ENCODE data around the gene JARID2.

Gene JARID2

GRCh38 chr6:15449011-15449410 lies 203.1 kb downstream of the JARID2 start:
- no peak for DNase-seq

DNA sequence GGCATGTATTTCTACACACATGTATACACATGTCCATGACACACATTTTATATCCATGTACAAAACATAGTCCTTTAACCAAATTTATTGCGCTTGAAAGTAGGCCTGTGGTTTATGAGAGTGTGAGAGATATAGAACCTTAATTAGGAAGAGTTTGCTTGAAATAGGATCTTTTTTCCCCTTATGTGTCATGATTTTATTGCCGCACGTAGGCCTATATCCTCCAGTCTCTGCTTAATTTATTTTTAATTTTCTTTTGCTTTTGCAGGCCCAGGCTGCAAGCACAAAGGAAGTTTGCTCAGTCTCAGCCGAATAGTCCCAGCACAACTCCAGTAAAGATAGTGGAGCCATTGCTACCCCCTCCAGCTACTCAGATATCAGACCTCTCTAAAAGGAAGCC lies 205.9 kb downstream of the JARID2 start:
- no peak for DNase-seq

DNA sequence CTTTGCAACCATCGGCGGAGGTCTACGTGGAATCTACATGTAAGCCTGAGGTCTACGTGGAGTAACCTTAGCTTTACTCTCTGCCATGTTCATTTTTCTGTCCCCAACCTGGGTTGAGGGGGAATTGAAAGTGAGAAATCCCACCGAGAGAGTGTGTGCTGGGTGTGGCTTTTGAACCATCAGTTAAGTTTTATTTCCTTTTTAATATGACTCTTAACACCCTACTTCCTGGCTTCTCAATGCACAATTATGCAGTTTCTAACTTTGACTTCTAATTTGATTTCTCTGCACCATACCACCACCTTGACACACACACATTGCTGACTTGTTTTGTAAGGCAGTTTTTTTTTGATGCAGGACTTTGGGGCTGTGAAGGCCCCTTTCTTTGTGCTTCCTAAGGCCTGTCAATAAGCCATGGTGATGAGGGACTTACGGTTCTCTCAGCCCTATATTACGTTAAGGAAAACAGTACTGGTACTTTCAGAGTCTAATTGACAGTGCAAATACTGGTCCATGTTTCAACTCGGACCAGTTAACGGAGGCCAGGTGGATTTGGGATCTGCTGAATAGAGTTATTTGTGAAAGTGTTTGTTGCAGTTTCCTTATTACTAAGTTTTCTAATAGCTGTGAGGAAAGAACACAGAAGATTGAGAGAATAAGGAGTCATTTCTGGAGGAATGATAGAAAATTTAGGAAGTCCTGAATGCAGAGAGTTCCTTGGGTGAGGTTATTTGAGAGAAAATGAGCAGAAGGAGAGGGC lies 206.5 kb downstream of the JARID2 start:
- DNase-seq = no peak

DNA sequence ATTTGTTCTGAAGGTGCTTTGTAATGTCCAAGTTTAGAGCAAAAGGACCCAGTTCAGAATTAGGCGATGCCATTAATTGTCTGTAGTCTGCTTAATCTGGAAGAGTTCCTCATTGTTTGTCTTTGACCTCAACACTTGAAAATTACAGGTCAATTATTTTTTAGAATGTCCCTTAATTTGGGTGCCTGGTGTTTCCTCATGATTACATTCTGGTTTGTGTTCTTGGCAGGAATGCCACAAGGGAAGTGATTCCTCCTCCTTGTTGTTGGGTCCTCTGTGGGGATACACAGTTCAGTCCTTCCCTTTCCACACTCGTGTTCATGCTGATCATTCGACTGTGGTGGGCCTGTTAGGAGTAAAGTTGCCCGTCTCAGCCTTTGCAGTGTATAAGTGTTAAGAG lies 207.3 kb downstream of the JARID2 start:
- DNase-seq = no peak

DNA sequence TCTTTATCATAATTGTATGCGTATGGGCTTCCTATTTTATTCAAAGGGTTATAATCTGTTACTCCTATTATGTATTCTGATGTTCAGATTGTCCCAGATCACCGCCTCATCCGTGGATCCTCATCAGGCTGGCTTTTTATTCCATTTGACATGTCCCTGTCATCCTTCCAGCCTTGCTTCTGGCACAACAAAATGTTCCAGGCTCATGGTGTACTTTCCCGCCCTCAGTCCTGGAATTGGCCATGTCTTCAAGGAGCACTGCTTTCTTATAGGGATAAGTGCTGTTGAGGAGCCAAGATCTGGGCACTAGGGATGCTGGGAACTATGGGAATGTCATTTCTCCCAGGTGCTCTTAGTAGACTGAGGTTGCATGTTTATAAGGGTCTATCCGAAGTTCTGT lies 207.8 kb downstream of the JARID2 start:
- DNase-seq = no peak

DNA sequence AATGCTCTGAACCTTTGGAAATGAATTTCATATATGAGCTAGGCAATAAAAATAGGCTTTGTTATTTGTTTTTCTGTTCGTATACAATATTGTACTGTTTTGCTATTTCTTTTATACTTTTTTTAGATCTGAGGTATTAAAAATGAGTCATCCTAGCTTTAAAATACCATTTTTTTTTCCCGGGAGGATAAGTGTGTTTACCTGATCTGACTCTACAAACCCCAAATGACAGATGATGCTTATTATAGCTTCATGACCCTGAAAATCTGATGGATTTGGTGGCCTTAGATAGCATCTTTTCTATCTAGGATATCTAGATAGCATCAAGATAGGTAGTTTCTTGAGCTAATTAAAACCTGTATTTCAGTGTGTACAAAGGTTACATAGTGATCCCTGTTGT lies 210.6 kb downstream of the JARID2 start:
- DNase-seq = no peak

DNA sequence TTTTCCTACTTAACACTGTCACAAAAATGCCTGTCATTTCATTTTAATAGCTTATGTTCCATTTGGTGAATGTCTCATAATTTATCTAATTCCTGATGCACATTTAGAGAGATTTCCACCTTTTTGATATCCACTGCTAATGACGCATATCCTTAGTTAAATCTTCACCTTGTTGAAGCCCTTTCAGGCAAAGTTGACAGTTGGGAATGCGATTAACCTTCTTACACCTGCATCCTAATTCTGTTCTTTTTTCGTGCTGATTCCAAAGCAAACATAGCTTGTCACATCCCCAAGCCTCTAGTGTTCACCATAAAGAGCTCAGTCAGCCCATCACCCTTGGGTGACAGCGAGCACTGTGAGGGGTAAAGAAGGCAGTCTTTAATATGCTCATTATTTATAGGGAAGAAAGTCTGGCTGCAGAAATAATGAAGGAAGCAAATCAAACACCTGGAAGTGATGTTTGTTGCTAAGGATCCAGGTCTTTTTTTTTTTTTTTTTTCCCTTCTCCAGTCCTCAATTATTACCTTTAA lies 211.3 kb downstream of the JARID2 start:
- no peak for DNase-seq

DNA sequence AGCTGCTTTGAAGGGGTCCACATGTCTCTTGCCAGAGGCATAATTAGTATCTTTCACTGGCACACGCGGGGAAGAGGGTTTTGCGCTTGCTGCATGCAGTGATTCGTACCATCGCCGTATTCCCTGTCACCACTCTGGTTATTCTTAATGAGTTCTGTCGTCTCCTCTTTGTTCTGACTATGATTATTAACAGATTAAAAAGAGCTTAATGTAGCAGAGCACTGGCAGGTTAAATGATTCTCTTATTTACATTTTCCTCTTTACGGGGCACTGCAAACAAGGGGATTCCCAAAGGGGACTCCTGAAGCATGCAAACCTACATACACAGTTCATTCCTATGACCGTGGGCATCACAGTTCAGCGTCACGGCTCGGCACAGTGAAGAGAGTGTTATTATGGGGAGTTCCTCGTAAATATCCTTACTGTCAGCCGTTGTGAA lies 212.2 kb downstream of the JARID2 start:
- DNase-seq = no peak

DNA sequence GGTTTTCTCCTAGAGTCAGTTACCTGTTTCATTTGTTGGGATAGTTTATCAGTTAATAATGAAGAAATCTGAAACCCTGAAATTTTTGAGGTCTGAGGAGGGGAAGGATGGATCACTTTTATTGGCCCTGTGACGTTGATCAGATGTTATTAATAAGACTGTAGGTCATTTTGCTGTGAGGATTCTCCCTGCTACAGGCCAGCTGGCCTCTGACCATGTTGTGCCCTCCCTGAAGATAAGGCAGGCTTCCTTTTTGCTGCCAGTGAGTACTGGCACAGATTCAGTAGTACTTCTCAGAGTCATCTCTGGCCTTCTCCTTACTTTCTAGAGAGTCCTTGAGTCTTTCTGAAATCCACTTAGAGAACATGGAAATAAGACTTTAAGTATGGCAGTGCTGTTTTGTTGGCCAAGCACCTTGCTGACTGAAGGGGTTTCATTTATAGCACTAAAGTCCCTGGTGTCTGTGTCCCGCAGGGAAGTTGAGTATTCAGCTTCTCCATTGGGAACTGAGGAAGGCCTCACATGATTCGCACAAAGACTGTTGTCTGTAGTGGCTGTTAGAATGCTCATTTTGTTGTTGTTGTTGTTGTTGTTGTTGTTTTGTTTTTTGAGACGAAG lies 214.3 kb downstream of the JARID2 start:
- no peak for DNase-seq

GRCh38 chr6:15461127-15461944 lies 215.5 kb downstream of the JARID2 start:
- DNase-seq = no peak

DNA sequence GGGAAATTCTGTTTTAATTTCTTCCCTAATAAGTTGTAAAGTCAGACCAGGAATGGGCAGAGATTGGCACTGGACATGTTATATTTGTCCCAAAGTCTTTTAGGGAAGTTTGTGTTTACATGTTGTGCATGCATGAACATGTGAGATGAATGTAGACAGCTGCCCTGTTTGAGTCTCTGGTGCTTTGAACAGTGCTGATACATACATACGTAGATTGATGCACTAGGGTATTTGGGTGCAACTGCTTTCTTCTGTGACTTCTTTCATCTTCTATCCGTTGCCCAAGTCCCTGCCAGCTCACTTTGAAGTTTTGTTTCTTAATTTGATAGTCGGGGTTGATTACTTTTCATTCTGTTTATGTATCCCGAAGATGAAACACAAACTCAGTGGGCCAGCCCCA lies 216.4 kb downstream of the JARID2 start:
- DNase-seq = no peak

DNA sequence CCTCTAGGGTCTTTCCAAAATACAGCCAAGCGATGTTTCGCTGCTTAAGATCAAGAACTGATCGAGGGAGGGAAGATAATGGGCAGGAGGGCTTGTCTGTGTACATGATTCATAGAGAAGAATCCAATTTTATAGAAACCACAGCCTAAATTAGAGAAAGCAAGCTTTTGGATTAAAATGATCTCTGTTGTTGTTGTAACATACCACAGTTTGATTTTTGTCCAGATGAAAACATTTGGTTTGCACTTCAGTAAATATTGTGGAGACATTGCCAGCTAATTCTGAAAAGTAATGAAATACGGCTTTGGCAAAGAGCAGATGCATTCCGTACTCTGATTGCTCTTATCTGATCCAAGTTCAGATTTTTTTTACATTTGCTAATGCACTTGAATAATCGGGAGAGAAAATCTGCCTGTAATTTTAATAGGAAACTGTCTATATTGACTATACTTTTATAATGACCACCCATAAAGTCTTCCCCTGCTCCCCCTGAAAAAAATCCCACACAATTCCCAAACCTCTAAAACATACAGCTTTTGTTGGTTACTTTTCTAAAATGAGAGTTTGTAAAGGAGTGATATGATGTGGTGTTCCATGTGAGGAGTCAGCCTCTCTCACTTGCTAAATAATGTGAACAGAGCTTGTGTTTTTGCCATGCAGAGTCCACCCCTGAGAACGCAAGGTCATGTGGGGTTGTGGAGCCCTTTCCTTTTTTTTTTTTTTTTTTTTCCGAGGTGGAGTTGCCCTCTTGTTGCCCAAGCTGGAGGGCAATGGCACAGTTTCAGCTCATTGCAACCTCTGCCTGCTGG lies 217.1 kb downstream of the JARID2 start:
- no peak for DNase-seq

GRCh38 chr6:15464211-15464725 lies 218.4 kb downstream of the JARID2 start:
- DNase-seq = peak; percentile 56

GRCh38 chr6:15465212-15465611 lies 219.3 kb downstream of the JARID2 start:
- no peak for DNase-seq

- no peak for DNase-seq
These were observed 224.9 kb downstream of the JARID2 start for GRCh38 chr6:15470746-15471145.

DNA sequence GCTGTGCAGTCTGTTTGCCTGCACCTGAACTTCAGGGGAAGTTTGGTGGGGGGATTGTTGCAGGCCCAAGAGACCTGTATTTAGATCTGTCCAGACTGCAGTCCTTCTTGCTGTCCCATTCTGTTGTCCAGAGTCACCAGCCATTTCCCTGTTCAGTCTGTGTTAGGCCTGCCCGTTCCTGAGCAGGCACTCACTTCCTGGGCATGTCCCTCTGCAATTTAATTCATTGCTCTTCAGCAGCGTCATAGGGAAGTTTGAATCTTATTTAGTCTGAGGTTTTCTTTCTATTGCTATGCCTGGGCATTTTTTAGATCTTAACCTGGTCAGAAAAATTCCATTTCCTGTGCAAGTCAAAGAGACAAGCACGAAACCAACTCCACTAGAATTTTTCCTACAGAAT lies 226.8 kb downstream of the JARID2 start:
- DNase-seq = no peak

DNA sequence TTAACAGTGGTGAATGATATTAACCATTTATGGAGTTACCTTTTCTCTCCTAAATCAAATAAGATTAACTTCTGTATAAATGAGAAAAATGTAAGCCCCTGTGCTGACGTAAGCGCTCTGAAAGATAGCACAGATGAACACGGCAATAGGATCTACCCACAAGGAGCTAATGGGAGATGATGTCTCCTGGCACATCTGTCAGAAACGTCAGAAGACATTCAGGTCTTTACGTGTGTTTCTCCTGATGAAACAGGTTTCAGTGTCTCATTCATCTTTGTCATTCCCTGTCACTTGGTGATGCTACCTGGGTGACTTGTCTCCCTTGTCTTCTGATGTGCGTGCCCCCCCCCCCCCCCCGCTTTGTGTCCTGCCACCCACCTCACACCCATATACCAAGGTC lies 227.3 kb downstream of the JARID2 start:
- DNase-seq = no peak

DNA sequence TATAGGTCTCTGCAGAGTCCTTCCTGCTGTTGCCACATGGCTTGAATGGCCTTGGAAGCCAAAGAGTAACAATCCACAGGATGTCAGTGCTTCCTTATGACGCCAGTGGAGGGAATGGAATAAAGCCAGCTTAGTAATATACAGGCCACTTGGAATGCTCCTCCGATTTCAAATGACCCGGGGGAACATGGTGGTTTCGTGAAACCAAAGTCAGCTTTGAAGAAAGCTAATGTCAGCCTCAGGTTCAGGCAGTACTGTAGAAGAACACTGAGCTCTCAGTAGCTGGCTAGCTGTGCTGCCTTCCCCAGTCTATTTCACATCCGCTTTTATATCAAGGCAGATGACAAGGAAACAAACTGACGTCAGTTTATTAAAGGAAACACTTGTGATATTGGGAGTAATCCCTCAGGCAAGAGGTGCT lies 227.9 kb downstream of the JARID2 start:
- DNase-seq = no peak

GRCh38 chr6:15474196-15474595 lies 228.3 kb downstream of the JARID2 start:
- DNase-seq = no peak

DNA sequence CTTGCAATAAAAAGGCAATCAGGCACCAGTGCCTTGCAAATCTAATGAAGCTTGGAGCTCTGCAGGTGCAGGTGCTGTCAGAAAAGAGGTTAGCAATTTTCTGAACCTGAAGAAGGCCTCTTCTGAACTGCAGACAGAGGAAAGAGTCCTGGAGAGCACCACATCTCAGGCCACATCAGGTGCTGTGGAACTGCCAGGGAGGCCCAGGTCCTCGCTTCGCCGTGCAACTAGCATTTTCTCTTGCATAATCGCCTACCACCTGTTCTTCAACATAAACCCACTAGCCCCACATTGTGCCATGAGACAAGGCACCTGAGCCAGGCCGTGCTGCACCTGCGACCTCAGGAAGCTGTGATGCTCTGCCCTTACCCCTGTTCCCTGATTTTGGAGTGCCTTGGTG lies 229.4 kb downstream of the JARID2 start:
- no peak for DNase-seq

DNA sequence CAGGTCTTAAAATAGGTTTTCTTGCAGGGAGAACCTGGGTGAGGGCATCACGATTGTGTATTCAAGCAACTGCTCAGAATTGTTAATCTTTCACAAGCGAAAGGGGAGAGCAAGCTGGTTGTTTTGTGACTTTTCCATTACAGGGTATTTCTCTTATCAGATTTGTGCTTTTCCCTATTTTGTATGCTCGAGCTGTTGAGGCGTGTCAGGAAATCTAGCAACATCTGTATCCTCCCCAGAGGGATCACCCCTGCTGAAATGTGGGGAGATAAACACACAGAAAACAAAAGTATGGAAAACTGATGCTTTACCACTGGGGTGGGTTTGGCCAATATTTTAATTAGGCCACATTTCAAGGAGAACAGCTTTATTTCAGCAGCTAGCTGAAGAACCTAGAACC lies 230.0 kb downstream of the JARID2 start:
- DNase-seq = no peak

DNA sequence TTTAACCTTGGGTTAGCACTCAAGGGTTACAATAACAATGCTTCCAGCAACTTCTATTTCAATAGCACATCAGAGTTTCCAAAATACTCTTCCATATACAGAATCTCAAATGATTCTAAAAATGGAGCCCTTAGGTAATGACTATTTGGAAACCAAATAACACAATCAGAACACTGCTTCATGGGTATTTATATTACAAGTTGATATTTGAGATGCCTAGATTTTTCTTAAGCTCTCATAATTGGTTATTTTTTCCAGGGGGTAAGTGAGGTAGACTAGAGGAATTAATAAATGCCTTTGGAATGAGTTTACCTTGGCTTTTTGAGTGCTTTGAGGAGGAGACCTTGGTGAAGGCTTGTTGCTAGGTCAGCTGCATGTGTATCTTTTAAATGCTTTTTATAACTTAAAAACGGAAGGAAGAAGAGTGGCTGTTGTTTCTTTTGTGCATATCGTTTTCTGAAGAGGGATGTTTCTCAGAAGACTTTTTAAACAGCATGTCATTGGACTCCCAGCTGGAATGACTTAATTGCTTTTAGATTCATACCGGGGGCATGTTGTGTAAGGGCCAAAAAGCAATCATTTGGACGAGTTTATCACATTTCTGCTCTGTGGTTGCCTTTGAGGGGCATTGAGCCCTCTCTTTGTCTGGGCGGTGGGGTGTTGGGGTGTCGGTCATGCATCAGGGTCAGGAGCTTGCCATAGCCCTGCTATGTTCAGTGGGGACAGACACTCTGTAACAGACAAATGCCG lies 230.9 kb downstream of the JARID2 start:
- DNase-seq = no peak

All from CD4-positive, alpha-beta T cell treated with Interleukin-4 for 4 hours (primary cell).